Stimulated activated CD8-positive, alpha-beta memory T cell treated with anti-CD3 and anti-CD28 coated beads, Interleukin-4, amount 100 ng/mL, for 4 hours (primary cell): ENCODE measurements around the gene OSBPL3.

Experiments
- DNase-seq, 2 donors: peaks; one replicate each; pipeline ENCODE4 v3.0.0-alpha.2; 2020; ENCODE audit warnings: low read depth in 2 of 2, low spot score in 1 of 2

OSBPL3 gene

DNA sequence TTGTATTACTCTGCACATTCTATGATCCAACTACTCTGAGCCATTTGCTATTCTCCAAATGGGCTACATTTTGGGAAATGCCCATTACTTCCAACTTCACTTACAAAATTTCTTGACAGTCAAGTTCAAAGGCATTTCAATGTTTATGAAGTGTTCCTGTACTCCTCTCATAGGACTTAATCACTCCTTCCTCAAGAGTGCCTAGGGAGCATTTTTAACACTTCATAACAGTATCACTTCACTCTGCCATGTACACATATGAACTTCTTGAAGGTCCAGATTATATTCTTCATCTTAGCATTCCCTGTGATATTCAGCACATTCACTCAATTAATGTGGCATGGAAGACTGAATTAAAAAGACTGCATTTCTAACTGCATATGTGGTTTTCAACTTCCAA, 21.6 kb downstream of the OSBPL3 start:
- no peak for DNase-seq

DNA sequence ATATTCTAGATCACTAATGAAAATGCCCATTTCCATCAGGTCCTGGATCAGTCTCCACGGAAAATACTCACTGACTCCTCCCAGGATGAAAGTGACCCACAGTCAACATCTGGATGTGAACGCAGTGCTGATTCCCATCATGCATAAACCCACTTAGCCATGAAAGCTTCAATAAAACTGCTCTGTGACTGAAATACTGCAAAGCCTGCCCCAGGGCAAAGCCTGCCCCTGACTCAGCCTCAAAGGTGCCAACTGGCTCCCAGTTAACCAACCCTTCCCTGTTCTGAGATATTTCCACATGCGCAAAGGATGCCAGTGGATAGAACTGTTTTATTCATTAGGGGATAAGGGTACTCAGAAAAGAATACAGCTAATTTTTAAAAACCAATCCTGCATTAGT, 24.0 kb downstream of the OSBPL3 start:
- no peak for DNase-seq

- DNase-seq, result no peak
These were observed 24.7 kb downstream of the OSBPL3 start for GRCh38 chr7:24955313-24955712.

DNA sequence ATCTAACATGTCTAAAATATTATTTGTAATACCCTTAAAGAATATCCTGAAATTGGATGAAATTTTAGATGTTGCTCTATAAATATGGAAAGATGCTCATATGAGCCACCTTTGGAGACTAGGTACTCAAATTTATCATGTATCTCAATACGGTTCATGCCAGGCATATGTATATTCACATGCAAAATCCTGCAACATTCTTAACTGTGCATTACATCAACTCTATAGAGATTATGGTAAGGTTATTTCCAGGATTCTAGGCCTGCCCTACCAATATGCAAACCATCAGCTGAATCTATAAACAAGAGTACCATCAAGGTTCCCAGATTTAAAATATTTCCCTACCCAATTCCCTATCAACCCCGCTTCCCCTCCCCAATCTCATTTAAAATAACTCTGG, 27.5 kb downstream of the OSBPL3 start:
- no peak for DNase-seq

- DNase-seq, result no peak
These were observed 28.5 kb downstream of the OSBPL3 start for GRCh38 chr7:24951441-24951980.

DNA sequence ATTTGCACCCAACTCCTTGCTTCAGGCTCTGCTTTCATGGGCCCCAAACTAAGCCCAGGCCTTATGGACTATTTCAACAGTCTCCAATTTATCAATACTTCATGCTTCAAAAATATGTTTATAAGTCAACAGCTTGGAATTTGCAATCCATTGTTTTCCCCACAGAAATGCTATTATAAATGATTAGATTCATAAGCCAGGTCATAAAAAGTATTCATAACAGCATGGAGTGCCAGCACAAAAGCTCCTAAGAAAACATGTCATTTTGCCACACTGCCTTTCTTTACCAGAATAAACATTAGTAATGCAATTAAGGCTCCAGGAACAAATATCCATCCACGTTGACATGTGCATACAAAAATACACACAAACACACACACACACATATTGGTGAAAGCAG, 30.1 kb downstream of the OSBPL3 start:
- no peak for DNase-seq

- no peak for DNase-seq
These were observed 31.2 kb downstream of the OSBPL3 start for GRCh38 chr7:24948739-24949138.

GRCh38 chr7:24946467-24946866, 33.5 kb downstream of the OSBPL3 start:
- DNase-seq, result no peak

GRCh38 chr7:24945899-24946298, 34.1 kb downstream of the OSBPL3 start:
- DNase-seq, result no peak

- DNase-seq, result no peak
These were observed 36.7 kb downstream of the OSBPL3 start for GRCh38 chr7:24943096-24943948.

- no peak for DNase-seq
These were observed 37.8 kb downstream of the OSBPL3 start for GRCh38 chr7:24942226-24942625.

DNA sequence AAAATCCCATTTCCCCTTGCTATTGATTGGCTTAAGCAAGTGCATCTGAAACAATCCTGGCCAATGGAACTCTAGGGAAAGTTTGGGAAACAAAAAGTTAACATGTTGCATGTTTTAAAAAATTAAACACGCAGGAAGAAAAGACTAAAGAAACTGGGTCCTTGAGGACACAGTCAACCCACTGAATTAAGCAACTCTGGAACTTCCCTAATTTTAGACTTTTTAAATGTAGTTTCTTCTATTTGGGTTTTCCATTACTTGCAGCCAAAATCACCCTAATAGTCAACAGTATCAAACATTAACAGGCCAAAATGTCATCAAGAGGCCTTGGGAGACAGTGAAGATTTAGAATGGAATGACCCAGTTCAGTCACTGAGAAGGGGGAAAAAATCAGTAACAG, 40.6 kb downstream of the OSBPL3 start:
- no peak for DNase-seq

DNA sequence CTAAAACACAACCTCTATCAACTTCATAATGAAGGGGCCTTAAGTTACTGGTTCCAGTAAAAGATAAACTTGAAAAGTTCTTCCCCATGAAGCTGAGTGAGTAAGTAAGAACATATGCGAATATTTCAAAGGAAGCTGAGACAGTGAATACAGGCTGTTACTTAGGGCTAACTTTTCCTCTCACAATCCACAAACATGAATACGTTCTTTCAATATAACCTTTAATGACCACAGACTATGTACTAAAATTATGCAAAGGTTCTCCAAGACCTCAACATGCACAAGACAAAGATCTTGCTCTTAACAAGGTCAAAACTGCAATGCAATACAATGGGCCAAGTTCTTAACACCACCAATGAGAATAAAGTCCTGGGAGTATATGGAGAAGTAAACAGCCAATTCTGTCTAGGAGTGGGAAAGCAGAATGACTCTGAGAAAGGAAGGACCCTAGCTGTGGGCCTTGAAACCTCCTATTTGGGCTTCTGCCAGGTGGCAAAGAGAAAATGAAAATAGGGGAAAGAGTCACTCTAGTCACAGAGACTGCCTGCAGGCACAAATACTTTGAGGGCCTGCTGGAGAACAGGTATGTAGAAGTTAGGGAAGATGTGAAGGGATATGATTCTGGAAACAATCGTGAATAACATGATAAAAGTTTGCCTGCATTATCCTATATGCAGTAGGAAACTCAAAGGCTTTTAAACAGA, 43.7 kb downstream of the OSBPL3 start:
- no peak for DNase-seq

DNA sequence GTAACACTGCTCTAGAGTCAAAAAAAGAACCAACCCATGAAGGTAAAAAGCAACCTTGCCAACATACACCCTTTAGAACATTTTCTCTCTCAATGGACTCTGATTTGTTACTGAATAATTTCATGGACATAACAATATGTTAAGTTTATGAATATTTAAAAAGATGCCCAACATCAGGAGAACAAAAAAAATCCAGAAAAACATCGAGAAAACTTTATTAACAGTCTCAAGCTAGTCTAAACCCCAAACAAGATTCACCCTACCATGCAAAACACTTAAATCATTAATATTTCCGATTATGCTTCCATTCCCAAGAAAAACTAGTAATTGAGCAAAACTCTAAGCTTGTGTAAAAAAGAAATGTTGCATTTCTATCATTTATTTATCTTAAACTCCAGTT, 46.7 kb downstream of the OSBPL3 start:
- no peak for DNase-seq

GRCh38 chr7:24932815-24933214, 47.2 kb downstream of the OSBPL3 start:
- DNase-seq, result no peak

DNA sequence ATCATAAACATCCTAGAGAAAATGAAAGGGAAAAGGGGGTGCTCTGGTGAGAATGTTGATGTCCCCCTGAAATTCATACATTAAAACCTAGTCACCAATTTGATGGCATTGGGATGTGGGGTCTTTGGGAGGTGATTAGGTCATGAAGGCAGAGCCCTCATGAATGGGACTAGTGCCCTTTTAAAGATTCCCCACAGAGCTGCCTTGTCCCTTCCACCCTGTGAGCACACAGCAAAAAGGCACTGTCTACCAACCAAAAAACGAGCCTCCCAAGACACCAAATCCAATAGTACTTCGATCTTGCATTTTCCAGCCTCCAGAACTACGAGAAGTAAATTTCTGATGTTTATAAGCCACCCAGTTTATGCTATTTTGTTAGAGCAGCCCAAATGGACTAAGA, 47.6 kb downstream of the OSBPL3 start:
- no peak for DNase-seq

- no peak for DNase-seq
These were observed 48.1 kb downstream of the OSBPL3 start for GRCh38 chr7:24931844-24932243.

GRCh38 chr7:24930856-24931255, 49.1 kb downstream of the OSBPL3 start:
- no peak for DNase-seq

DNA sequence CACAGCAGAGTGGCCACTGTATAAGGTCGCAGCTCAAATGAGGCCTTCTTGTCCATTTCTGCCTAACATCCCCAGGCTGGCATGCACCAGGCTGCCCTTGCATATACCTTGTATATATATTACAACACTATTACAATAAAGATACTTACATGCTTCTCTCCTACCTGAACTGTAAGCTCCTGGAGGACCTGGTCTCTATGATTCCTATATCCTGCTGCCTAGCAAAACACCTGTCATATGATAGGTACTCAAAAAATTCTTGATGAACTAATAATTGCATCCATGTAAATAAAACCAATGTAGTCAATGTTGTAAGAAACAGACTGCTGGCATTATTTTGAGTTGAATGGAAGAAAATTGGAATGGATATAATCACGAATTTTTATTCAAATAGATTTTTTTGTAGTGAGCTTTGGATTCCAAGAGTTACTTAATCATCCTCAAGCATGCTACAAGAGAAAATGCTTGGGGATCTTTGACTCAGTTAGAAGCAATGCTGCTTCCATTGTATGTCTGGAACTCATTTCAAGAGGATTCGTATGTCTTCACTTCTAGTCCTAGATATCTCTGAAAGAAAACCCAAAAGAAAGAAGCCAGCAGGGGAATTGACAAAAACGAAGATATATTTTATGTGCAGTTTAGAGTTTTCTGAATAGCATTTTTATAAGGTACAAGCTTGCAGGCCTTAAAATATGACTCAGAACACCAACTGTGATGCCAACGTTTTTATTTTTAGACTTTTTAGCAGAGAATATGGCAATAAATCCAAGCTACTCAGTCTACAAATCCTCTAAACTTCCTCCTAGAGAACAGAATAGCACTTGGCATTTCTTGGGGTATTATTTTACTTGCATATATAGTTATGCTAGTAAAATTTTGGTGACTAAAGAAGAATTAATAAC, 53.1 kb downstream of the OSBPL3 start:
- DNase-seq, result no peak

DNA sequence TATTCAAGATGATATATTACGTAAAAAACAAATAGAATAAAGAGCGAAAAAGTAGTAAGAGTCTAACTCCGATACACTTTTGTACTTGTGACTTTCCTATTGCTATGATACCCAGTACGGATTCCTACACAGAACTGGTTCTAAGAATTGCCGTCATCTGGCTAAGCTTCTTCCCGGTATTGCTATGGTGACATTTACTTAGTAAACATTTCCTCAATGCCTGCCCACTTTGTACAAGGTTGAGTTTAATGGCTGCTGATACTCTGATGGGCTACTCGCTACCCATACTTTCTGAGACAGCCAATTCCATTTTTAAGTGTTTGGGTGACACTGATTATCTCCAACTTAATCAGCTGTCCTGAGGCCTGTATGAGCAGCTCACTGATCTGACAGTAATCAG, 55.6 kb downstream of the OSBPL3 start:
- DNase-seq, result no peak

GRCh38 chr7:24923172-24923865, 56.7 kb downstream of the OSBPL3 start:
- DNase-seq, result no peak
